Epidermal melanocyte (primary cell): ENCODE measurements around the gene STIM2.
"Not testable (repeated sequence)": the region's sequence is repeated elsewhere in the genome, so short reads cannot be mapped to it uniquely, and the experiment has no call there.

Source experiments
- DNase-seq: peaks from one replicate; pipeline ENCODE4 v3.0.0; 2011; ENCODE audit warnings: low spot score; ENCODE audit not compliant: insufficient read length

Gene STIM2

DNA sequence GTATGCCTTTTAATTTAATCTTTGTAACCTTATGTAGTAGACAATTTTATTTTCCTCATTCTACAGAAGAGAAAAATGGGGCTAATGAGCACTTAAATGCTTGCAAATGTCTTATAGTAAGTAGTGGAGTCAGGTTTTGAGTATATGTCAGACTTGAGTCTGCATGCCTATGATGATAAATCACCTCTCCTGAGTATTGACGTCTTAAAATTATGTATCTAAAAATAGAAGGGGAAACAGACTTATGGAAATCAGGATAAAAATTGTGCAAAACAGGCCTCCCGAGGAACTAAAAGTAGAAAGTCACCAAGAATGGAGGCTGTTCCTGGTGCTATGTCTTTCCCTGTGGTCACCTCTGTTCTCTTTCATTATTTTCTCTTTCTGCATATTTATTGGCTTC, 92.7 kb downstream of the STIM2 start:
- DNase-seq, result no peak

DNA sequence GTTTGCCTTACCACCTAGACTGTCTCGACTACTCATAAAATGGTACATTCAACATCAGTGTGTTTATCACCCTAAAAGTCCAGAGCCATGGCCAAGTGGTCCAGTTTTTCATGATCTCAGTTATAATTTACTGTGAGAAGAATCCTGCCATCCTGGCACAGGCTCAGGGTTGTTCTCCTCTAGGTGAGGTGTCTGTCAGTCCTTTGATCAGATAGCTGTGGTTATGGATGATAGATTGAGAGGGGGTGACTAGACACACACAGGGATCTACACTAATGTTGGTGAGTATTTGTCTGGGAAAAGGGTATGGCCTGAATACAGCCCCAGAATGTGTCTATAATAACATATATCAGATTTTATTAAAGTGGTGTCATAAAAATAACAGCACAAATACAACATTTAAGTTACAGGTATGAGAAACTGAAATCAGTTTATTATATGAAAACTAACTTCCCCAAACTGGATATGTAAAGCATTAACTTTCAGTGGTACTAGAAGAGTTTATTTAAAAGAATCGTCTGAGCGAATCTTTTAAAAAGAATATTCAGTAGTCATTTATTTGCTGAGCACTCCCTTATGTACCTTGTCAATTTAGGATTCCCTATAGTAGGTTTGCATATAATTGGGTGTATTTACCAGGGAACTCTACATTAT, 93.3 kb downstream of the STIM2 start:
- no peak for DNase-seq

DNA sequence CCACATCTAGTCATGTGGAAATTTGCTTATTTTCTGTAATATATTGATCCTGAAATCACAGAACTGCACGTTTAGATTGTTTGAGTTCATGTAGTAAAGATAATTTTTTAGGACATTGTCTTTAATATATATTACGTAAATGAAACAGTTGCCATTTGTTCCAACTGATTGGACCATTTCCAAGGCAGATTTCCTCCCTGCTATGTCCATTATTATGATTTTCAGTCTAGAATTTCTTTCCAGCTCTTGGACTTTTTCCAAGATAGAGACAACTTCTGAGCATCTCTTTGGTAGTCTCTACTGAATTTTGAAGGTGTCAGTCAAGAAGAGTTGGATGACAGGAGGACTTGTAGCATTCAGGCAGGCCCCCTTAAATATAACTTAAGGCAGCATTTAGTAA, 94.6 kb downstream of the STIM2 start:
- no peak for DNase-seq

DNA sequence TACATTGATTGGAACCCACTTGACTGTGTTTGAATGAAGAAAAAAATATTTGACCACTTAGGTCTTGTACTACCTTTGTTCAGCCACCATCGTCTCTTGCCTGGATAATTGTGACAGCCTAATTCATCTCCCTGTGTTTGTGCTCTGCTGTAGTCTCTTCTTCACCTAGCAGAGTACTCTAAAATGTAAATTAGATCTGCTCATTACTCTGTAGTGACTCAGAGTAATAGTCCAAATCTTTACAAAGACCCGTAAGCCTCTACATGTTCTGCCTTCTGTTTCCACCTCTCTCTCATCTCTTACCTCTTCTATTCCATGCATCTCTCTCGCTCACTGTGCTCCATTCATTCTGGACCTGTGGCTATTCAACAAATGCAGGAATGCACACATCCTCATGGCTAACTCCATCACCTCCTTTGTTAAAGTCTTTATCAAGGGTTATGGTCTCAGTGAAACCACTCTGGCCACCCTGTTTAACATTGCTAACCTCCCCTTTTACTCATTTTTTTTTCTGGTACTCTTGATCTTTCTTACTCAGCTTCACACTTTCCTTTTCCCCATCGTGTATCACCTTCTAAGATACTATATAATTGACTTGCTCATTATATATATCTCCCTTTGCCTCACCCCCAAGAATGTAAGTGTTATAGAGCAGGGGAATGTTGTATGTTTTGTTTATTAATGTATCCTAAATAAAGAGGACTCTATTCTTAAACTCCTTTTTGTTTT, 98.4 kb downstream of the STIM2 start:
- DNase-seq, result no peak

DNA sequence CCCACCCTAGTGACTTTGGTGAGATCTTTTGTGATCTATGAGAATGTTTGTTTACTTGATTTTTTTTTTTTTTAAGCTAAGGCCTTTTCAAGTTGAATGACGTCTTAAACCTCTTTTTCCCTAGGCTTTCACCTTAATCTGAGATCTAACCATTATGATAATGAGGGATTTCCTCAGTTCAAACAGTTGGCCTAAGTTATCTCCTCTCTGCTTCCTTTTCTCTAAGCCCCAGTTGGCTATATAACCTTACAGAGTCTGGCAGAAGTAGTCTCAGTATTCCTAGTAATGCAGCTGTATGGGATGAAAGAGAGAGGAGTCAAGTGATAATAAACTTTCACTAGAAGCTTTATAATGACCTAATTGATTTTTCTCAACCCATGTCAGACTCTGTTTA, 99.0 kb downstream of the STIM2 start:
- DNase-seq, result no peak

DNA sequence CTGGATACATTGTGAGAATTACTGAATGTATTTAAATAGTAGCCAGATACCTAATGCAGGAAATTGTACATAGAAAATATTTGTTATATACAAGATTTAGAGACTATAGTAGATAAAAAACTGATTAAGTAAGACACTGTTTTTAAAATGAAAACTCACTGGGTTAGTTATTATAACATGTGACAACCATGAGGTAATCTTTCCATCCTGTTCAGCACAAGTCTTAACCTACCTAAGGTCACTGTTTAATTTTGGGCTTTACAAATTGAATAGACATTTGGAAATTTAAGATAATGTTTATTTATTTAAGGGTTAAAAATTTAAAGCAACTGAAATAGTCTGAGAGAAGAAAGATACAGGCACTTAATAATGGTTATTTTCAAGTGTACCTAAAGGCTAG, 102.1 kb downstream of the STIM2 start:
- DNase-seq, result no peak

DNA sequence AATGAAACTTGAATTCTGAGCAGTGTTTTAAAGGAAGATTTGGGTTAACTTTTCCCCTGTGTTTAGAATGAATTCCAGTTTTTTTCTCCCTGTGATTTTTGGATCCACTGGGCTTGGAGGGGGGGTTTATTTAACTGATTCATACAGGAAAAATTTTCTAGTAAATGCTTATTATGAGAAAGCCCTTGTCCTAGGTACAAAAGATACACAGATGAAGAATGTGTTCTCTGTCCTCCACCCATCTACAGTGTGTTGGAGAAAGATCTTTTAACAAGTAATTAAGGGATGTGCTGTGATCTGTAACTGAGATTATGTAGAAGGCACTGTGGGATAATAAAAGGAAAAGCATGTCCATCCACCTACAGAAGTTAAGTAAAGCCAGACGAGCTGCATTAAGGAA, 103.9 kb downstream of the STIM2 start:
- DNase-seq, result no peak

DNA sequence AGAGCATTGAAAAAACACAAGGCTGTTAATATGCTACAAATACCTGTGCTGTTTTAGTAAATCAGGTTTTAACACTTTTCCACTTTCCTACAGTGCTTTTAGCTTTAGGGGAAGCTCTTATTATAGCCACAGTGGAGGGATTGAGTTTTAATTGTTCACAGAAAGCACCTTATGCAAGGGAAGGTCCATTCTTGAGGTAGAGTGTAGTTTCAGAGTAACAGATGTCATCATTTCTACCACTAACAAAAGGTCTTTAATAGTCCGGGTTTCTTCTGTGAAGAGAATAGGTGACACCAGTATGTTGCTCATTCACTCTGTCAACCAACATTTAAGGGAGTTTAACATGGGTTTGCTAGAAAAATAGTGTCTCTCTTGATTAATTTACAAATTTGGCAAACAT, 104.4 kb downstream of the STIM2 start:
- no peak for DNase-seq

DNA sequence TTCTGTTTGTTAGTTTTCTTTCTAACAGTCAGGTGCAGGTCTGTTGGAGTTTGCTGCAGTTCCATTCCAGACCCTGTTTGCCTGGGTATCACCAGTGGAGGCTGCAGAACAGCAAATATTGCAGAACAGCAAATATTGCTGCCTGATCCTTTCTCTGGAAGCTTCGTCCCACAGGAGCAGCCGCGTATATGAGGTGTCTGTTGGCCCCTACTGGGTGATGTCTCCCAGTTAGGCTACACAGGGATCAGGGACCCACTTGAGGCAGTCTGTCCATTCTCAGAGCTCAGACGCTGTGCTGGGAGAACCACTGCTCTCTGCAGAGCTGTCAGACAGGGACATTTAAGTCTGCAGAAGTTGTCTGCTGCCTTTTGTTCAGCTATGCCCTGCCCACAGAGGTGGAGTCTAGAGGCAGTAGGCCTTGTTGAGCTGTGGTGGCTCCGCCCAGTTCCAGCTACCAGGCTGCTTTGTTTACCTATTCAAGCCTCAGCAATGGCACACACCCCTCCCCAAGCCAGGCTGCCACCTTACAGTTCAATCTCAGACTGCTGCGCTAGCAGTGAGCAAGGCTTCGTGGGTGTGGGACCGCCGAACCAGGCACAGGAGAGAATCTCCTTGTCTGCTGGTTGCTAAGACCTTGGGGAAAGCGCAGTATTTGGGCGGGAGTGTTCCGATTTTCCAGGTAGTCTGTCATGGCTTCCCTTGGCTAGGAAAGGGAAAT, 115.0 kb downstream of the STIM2 start:
- DNase-seq, result not testable (repeated sequence)

DNA sequence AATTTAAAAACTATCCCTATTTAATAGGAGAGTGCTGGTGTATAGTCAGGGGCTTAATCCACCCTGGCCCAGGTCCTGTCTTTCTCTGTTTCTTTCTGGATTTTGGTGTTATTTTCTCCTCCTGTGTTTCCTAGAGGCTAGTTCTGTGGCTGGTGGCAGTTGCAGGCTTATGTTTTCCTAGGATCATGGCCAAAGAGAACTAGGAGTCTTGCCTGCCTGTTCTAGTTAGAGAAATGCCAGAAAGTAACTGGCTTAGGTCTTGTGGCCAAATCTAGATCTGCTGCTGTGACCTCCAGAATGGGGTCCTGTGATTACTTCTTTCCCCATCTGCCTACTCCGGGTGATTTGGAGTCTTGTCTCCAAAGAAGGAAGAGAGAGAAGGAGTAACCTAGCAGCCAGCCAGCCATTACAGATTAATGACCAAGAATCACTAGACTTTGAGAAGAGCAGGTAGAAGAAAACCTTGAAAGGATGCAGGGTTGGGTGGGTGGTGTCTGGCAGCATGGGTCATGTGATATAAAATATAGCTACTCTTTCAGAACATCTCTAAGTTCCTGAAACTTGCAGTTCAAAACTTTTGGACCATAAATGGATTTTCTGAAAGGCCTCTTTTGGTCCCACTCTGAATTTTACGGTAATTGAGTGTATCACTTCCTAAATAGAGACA, 117.9 kb downstream of the STIM2 start:
- no peak for DNase-seq

DNA sequence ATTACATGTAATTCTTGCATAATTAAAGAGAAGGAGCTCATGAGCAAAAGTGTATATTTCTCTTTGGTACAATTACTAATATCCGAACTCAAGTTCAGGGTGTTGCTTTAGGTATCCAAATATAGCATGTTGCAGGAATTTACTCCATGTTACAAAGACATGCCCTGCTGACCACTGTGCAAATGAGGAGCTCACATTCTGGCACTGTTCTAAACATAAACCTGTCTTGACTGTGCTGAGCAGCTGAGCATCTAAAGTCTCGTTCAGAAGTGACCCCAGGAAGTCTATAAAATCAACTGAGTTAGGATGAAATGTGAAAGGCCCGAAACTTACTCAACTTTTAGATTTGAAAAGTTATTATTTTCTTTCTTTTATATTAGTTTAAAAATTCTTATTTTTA, 124.3 kb downstream of the STIM2 start:
- no peak for DNase-seq

DNA sequence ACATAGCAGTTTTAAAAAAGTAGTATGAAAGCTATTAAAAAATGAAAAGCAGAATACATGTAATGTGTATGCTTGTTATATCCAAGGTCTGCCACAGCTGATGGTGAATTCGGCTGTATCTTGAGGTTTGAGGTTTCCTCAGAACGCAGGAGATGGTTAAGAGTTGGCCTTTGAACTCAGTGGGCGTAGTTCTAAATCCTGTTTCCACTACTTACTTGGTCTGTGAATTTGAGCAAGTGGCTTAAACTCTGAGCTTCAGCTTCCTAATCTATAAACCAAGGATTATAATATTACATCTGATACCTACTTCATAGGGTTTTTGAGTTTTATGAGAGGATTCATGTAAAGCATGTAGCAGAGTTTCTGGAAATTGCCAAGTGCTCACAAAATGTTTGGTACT, 125.2 kb downstream of the STIM2 start:
- no peak for DNase-seq

DNA sequence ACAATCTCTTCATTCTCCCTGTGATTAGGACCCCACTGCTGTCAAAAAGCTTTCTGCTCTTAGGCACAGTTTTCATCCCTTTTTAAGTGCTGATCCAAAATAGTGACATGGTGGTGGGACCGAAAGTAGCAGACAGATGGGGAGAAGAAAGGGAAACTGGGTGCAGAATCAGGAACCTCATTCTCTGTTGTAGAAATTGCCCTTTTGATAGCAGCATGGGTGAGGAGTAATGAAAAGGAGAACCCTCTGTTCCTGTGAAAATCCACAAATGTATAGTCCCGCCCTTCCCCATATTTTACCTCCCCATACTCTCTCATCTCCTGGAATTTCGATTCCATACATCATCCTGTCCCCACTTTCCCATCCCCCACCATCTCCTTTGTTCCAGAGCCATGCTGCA, 126.5 kb downstream of the STIM2 start:
- DNase-seq, result no peak

DNA sequence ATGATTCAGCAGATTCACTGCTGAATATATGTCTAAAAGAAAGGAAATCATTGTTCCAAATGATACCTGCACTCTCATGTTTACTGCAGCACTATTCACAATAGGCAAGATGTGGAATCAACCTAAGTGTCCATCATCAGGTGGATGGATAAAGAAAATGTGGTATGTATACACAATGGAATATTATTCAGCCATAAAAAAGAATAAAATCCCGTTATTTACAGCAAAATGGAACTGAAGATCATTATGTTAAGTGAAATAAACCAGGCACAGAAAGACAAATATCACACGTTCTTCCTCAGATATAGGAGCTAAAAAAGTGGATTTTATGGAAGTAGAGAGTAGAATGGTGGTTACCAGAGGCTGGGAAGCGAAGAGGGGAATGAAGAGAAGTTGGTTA, 130.4 kb downstream of the STIM2 start:
- no peak for DNase-seq

DNA sequence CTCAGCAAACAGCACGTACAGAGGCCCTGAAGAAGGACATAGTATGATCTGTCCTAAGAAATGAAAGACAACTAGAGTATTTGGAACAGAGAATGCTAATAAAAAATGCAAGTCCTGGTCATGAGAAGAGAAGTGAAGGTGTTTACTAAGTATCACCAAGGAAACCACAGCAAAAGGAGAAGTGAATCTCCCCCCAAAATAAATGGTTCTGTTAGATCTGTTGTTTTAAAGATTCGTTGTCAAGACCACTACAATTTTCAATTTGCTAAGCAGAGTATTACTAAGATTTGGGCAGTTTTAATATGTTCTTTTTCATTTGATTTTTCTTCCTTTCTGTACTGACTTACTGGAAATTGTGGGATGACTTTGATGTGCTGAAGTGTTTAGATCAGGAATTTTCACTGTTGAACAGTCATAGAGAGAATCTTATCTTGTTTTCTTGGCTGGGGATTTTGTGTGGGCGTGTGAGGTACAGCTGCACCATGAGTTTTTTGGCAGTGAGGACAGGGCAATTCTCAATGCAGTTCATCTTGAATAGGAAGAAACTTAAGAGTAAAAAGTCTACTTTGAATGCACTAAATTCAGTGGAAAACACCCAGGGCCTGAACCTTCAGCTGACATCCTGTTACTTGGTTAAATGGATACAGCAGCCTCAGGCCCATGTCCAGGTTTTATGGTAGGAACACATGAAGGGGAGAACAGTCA, 132.2 kb downstream of the STIM2 start:
- DNase-seq, result peak; percentile 37

DNA sequence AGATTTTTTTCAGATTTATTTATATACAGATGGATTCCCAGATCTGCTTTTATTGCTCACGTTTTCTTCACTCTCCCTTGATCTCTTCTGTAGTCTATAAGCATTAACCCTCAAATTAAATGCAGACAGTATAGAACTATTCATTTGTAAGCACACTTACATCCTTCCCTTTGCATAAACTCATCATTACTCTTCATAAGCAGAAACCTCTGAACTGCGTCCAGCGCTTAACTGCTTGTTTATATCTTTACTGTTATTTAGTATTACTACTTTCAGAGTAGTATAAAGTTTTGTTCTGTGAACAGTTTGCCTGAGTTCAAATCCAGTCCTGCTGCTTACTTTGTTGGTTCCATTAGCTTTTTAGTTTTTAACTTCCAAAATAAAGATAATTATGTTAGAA, 132.9 kb downstream of the STIM2 start:
- DNase-seq, result no peak

DNA sequence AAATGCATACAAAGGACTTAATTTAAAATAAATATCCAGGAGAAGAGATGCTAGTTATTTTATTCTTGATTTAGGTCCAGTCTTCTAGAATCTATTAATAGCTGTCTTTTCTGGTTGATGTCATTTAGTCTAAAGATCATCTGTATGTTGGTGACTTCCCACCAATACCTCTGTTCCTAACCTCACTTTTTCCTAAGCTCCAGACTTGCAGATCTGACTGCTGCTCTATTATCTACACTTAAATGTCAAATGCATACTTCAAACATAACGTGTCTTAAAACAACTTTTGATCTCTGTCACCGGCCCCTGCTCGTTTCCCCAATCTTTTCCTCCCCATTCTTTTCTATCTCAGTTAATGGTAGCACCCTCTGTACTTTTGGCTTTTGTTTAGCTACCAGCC, 133.3 kb downstream of the STIM2 start:
- DNase-seq, result no peak

DNA sequence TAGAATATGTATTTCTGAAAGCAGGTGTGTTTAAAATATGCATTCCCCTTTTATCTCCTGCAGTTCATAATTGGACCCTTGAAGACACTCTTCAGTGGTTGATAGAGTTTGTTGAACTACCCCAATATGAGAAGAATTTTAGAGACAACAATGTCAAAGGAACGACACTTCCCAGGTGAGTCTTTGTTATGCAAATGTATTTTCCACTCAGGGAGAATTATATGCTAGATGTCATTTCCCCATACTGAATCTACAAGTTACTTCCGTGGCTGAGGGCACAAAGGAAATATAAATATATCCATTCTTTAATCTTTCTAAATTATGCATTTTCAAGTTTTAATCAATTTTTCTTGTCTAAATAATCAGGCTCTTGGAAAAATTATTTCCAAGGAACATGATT, 134.7 kb downstream of the STIM2 start:
- DNase-seq, result no peak

DNA sequence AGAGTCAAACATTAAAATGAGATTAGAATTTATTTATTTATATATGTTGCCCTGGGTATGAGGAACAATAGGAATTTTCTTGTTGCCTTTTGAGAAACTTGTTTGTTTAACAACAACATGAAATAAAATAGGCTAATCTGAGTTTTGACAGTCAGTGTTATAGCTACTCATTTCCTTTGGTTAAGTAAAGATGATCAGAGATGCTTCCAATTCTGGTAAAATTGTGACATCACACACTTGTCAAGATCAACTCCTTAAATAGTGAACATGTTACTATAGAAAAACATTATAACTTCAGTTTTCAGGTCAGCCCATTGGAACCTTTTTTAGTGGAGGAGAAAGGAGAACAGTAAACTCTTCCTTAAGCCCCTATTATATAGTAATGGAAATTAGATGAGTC, 136.1 kb downstream of the STIM2 start:
- DNase-seq, result no peak

DNA sequence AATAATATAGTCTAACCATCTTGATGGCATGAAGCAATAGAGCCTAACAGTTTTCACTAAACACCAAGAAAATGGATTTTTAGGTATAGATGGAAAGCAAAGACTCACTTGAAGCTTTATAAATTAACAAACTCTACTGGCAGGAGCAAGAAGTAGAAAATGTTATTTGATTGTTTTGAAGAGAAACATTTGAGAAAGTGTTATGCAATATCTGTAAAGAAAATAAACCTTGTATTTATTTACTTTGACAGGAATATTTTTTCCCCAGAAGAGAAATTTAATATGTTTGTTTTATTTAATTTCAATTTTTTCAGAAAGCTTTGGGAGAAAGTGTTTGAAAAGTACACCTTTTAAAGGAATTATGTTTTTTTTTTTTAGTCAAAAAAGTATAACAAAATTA, 139.0 kb downstream of the STIM2 start:
- no peak for DNase-seq

DNA sequence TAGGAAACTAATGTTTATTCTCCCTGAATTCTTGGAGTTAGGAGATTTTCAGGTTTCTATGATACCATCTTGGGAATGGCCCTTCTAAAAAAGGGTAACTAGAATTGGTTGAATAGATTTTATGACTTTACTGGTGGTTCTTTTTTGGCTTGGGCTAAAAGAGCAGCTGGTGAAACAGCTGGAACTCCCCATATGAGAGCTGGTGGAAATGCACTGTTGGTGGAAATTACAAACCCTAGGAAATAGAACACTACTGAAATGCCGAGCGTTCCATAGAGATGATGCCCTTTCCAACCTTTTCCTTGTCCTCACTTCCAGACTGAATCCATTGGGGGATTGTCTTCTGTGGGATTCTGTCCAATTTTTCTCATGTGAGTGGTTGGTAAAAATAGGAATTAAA, 139.5 kb downstream of the STIM2 start:
- no peak for DNase-seq

DNA sequence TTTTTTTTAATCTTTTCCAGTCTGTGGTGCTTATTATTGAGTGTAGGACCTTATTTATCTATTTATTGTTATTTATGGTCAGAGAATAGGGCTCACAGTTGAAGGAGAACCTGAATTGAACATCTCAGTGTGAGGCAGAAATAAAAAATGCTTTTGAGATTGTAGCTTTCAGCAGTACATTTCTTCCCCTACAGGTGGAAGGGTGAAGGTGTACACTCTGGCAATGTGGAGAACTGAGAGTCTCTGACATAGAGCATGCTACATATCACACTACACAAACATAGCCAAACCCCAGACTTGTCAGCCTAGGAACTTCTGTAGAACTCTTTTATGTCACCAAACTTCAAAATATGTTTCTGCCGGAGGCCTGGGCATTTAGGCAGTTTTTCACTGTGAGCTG, 140.2 kb downstream of the STIM2 start:
- DNase-seq, result no peak
